Testis (tissue), 3 donors: ENCODE data around the gene DDR2. TPM values are rescaled to one million over a fixed set of nuclear protein-coding genes. Genes with fewer than 3 reads are reported as not detected.

Source experiments
- DNase-seq: peaks from one replicate; pipeline ENCODE4 v3.0.0-alpha.2; 2019
- H3K27ac ChIP-seq, 2 donors: fragments of 200-600 bp; sonication (generic); one replicate each; pipeline ENCODE4 v1.5.1; 2019
- H3K27me3 ChIP-seq: fragments of 200-600 bp; sonication (generic); one replicate; pipeline ENCODE4 v1.5.1; 2019
- H3K36me3 ChIP-seq: fragments of 200-600 bp; sonication (generic); one replicate; pipeline ENCODE4 v1.5.1; 2017; ENCODE audit warnings: low read depth; ENCODE audit errors: missing control alignments
- H3K4me1 ChIP-seq: fragments of 200-600 bp; sonication (generic); one replicate; pipeline ENCODE4 v1.5.1; 2019
- H3K4me3 ChIP-seq, 2 donors: fragments of 200-600 bp; sonication (generic); one replicate each; pipeline ENCODE4 v1.5.1; 2017 to 2019
- H3K9me3 ChIP-seq: fragments of 200-600 bp; sonication (generic); one replicate; pipeline ENCODE4 v1.5.1; 2017
- POLR2A ChIP-seq: fragments of 450-650 bp; IDR thresholded peaks from one replicate; pipeline ENCODE4 v1.6.1; 2017; ENCODE audit warnings: antibody characterized with exemption, mild to moderate bottlenecking, moderate library complexity
- WGBS, 2 donors: methylation state at CpG; one replicate each; pipeline ENCODE4 v1.1.5; 2018; 5-methylcytosine and 5-hydroxymethylcytosine counted together
- intact Hi-C: fragments of 100-400 bp; cut with DNase I; formaldehyde crosslinking; loops from one replicate; pipeline ENCODE4 v1.15.1; 2023; ENCODE audit warnings: low total_unique reads
- polyA plus RNA-seq: library from polyadenylated mRNA; stranded (reverse); fragments of 350-450 nt; fragmentation: Illumina TruSeq; extraction: RNeasy Lipid Tissue Mini Kit (QIAGEN cat#74804); gene quantifications from one replicate; pipeline ENCODE4 v1.2.3, GENCODE V29; 2014; ENCODE audit warnings: low read depth, low replicate concordance; ENCODE audit not compliant: insufficient read depth
- total RNA-seq, 2 donors: library from RNA; depleted of rRNA; stranded (reverse); fragments of >200 nt; gene quantifications; one replicate each; pipeline ENCODE4 v1.2.3, GENCODE V29; 2016
- TF ChIP-seq, protein P1 (sequence below), 3 experiments: fragments of 450-650 bp in 2 of 3; fragments of 200-600 bp in 1 of 3; sonication (generic) in 1 of 3; IDR thresholded peaks; one replicate each; pipeline ENCODE4 v1.5.1; 2016 to 2019; ENCODE audit warnings: antibody characterized with exemption in 3 of 3, mild to moderate bottlenecking in 2 of 3, moderate library complexity in 1 of 3

DDR2 gene
- total and polyA plus RNA-seq, 3 donors from 2014 or later: 9.0 to 13.2 (median 9.2) TPM

DNA sequence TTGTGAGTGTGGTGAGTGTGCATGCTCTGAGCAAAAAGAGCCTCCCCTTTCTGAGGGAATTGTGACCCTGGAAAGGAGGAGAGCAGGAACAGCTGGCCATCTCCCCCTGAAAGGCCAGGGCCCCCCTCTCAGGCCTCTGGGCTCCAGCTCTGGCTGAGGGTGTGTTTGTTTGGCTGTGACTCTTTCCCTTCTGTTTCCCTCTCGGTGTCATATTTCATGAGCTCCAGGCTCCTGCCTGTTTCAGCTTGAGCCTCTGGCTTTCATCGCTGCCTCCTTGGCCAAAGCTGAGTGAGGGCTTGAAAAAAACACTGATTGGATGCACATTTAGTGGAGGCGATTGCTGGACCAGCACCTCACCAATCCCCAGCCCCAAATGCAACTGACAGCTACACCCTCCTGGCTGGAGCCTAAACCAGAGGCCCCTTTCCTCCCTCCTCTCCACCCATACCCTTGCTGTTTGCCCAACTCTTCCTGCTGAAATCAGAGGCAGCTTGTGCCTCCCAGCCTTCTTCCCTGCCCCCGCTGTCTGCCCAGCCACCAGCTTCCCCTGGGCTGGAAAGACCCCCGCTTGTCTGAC lies 64.1 kb downstream of the DDR2 start:
- H3K4me3 ChIP-seq: no peak overlapping the region
- H3K4me1 ChIP-seq: peaks cover 7% of the 10 kb centered on the region
- no peaks in the 10 kb centered on the region for H3K27me3 ChIP-seq
- no peaks in the 10 kb centered on the region for H3K36me3 ChIP-seq
- intact Hi-C loops: no loop called here
- peak overlapping the region in 1 of 2 donors; percentile 59 for H3K27ac ChIP-seq
- no peak for TF ChIP-seq POLR2A
- TF ChIP-seq, protein P1, sequence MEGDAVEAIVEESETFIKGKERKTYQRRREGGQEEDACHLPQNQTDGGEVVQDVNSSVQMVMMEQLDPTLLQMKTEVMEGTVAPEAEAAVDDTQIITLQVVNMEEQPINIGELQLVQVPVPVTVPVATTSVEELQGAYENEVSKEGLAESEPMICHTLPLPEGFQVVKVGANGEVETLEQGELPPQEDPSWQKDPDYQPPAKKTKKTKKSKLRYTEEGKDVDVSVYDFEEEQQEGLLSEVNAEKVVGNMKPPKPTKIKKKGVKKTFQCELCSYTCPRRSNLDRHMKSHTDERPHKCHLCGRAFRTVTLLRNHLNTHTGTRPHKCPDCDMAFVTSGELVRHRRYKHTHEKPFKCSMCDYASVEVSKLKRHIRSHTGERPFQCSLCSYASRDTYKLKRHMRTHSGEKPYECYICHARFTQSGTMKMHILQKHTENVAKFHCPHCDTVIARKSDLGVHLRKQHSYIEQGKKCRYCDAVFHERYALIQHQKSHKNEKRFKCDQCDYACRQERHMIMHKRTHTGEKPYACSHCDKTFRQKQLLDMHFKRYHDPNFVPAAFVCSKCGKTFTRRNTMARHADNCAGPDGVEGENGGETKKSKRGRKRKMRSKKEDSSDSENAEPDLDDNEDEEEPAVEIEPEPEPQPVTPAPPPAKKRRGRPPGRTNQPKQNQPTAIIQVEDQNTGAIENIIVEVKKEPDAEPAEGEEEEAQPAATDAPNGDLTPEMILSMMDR (IDR thresholded peaks at IDR 0.05): no peak
- 36 to 49% methylated on average over 5 of the region's 5 CpGs for WGBS, 2 donors
- H3K9me3 ChIP-seq: no peaks in the 10 kb centered on the region
- DNase-seq: peak; percentile 75

DNA sequence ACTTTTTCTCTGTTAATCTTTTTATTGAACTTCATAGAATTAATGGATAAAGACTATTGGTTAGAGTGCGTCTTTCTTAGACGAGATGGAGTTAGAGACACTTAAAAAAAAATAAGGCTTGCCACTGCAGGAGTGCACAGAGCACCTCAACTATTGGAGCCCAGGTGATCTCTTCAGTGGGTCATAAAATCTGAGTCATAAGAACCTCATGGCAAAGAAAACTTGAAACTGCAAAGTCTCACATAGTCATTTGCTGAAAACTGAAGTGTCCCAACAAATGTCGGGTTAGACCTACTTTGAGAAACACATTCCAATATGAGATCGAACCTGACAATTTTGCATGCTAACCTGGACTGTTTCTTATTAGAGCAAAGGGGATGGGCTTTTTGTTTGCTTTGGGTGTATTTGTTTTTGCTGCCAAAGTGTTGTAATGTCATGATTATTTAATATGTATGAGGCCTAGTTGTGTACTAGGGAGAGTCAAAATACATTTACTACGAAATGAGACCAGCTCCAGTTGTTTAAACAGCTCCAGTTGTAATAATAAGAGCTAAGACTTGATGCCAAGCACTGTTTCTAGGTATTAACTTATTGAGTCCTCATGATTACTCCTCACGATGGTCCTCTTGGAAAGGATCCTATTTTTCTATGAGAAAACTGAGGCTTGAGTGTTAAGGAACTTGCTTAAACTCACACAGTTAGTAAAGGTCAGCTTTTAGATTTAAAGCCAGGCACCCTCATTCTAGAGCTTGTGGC lies 65.1 kb downstream of the DDR2 start:
- H3K36me3 ChIP-seq: no peaks in the 10 kb centered on the region
- DNase-seq: no peak
- H3K4me1 ChIP-seq: peaks cover 4% of the 10 kb centered on the region

DNA sequence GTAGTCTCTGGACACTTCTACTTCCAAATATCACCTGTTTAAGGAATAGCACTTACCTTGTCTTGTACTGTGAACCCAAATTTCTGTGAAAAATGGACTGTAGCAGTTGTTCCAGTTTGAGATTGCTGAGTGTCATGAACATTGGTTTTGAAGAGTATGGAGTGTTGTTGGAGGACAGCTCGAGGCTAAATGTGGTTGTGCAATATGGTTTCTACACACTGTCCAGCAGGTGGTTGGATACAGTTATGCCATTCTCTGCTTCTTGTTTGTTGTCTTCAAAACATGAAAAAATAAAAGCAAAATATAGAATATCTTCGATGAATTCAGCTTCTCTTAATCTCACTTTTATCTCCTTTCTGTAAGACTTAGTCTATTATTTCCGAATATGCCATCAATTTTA lies 67.1 kb downstream of the DDR2 start:
- Histone ChIP-seq H3K4me1 (peaks cover 4% of the 10 kb centered on the region), H3K4me3 (no peak overlapping the region), H3K27me3 (no peaks in the 10 kb centered on the region), H3K27ac (no peak overlapping the region), H3K36me3 (no peaks in the 10 kb centered on the region), H3K9me3 (no peaks in the 10 kb centered on the region)
- WGBS, 2 donors: 87 to 89% methylated on average over 3 of the region's 3 CpGs
- intact Hi-C loops: no loop called here
- DNase-seq: no peak
- TF ChIP-seq POLR2A: no peak
- TF ChIP-seq, protein P1 (IDR thresholded peaks at IDR 0.05): no peak

More for the DNA sequence above, 65.1 kb downstream of the DDR2 start:
- Histone ChIP-seq H3K9me3 (no peaks in the 10 kb centered on the region), H3K4me3 (no peak overlapping the region), H3K27me3 (no peaks in the 10 kb centered on the region), H3K27ac (peak overlapping the region in 1 of 2 donors; percentile 59)
- TF ChIP-seq POLR2A: no peak
- TF ChIP-seq, protein P1 (IDR thresholded peaks at IDR 0.05): no peak
- WGBS, 2 donors: 80 to 85% methylated on average over 6 of the region's 6 CpGs
- intact Hi-C loops: no loop called here

DNA sequence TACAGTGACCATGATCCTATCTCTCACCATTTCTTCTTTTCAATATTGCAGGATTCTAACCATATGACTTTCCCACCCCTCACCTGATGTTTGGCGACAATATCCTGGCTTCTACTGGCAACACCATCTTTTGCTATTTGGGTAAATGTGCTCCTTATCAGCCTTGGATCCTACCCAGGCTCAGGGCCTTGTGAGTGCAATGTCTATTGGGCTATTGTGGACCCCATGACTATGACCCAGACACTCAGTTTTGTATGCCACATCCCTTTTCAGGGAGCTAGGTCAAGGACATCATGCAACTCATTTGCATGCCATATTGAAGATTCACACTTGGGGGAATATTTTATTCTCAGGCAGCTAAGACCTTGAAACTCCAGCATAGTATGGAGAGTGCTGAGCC lies 67.9 kb downstream of the DDR2 start:
- Histone ChIP-seq H3K27ac (no peak overlapping the region), H3K36me3 (no peaks in the 10 kb centered on the region), H3K4me3 (no peak overlapping the region), H3K4me1 (peaks cover 9% of the 10 kb centered on the region), H3K9me3 (no peaks in the 10 kb centered on the region), H3K27me3 (no peaks in the 10 kb centered on the region)
- intact Hi-C loops: no loop called here
- no peak for TF ChIP-seq POLR2A
- TF ChIP-seq, protein P1 (IDR thresholded peaks at IDR 0.05): no peak
- WGBS, 2 donors: 70 to 79% methylated on average over 1 of the region's 1 CpG
- no peak for DNase-seq
